GM21528 (cell line): ENCODE data around the gene TTC3.

ENCODE experiments used
- ATAC-seq: cut with Tn5 transposase; IDR thresholded peaks from one replicate; pipeline ENCODE4 v1.9.1; 2021; ENCODE audit warnings: mild to moderate bottlenecking, moderate library complexity; ENCODE audit not compliant: unreplicated experiment, low FRiP score

The TTC3 gene

GRCh38 chr21:37146320-37147235 lies 73.5 kb downstream of the TTC3 start:
- ATAC-seq, result no peak

GRCh38 chr21:37149411-37149810 lies 76.4 kb downstream of the TTC3 start:
- no peak for ATAC-seq

GRCh38 chr21:37153196-37153934 lies 80.3 kb downstream of the TTC3 start:
- ATAC-seq, result no peak

GRCh38 chr21:37153935-37154350 lies 80.9 kb downstream of the TTC3 start:
- ATAC-seq, result no peak

GRCh38 chr21:37155186-37155585 lies 82.1 kb downstream of the TTC3 start:
- no peak for ATAC-seq

GRCh38 chr21:37157938-37158337 lies 84.9 kb downstream of the TTC3 start:
- no peak for ATAC-seq

- no peak for ATAC-seq
These were observed 86.2 kb downstream of the TTC3 start for GRCh38 chr21:37159053-37159776.

GRCh38 chr21:37159949-37160348 lies 86.9 kb downstream of the TTC3 start:
- no peak for ATAC-seq

- ATAC-seq, result no peak
These were observed 91.7 kb downstream of the TTC3 start for GRCh38 chr21:37164742-37165141.

- ATAC-seq, result no peak
These were observed 92.5 kb downstream of the TTC3 start for GRCh38 chr21:37165586-37165985.

GRCh38 chr21:37166733-37167132 lies 93.7 kb downstream of the TTC3 start:
- no peak for ATAC-seq

- ATAC-seq, result no peak
These were observed 95.6 kb downstream of the TTC3 start for GRCh38 chr21:37168666-37169065.

- no peak for ATAC-seq
These were observed 99.6 kb downstream of the TTC3 start for GRCh38 chr21:37172646-37173045.

- no peak for ATAC-seq
These were observed 103.7 kb downstream of the TTC3 start for GRCh38 chr21:37176716-37177115.

GRCh38 chr21:37181059-37181458 lies 108.0 kb downstream of the TTC3 start:
- ATAC-seq, result no peak

GRCh38 chr21:37182222-37182621 lies 109.2 kb downstream of the TTC3 start:
- no peak for ATAC-seq

- no peak for ATAC-seq
These were observed 110.7 kb downstream of the TTC3 start for GRCh38 chr21:37183749-37184148.

GRCh38 chr21:37184784-37185593 lies 111.9 kb downstream of the TTC3 start:
- ATAC-seq, result no peak

- ATAC-seq, result no peak
These were observed 113.9 kb downstream of the TTC3 start for GRCh38 chr21:37186983-37187382.

GRCh38 chr21:37188825-37189224 lies 115.8 kb downstream of the TTC3 start:
- no peak for ATAC-seq
